Liver (tissue), 9 donors: ENCODE results near the gene ALPK3. TPM values are rescaled to one million over a fixed set of nuclear protein-coding genes. Genes with fewer than 3 reads are reported as not detected.

Experiments
- DNase-seq: peaks from one replicate; pipeline ENCODE4 v3.0.0-alpha.2; 2017; ENCODE audit warnings: low spot score
- H3K27ac ChIP-seq, 2 donors: one replicate each; pipeline ENCODE4 v1.7.0; 2013; ENCODE audit warnings: inconsistent platforms in 2 of 2, low read length in 2 of 2, control low read depth in 1 of 2, low read depth in 1 of 2, mild to moderate bottlenecking in 1 of 2
- H3K27me3 ChIP-seq, 4 donors: one replicate each; pipeline versions ENCODE4 v1.6.1 to v1.7.0; 2013; ENCODE audit warnings: low read length in 3 of 4, inconsistent platforms in 1 of 4, mild to moderate bottlenecking in 1 of 4, moderate library complexity in 1 of 4; ENCODE audit not compliant: control insufficient read depth in 4 of 4, insufficient read depth in 4 of 4
- H3K36me3 ChIP-seq, 4 donors: one replicate each; pipeline versions ENCODE4 v1.6.1 to v1.7.0; 2013; ENCODE audit warnings: low read length in 3 of 4, mild to moderate bottlenecking in 3 of 4, low read depth in 1 of 4, moderate library complexity in 1 of 4; ENCODE audit not compliant: control insufficient read depth in 4 of 4, insufficient read depth in 3 of 4
- H3K4me1 ChIP-seq, 4 donors: one replicate each; pipeline versions ENCODE4 v1.6.1 to v1.7.0; 2013; ENCODE audit warnings: low read length in 3 of 4, mild to moderate bottlenecking in 3 of 4, moderate library complexity in 1 of 4; ENCODE audit not compliant: control insufficient read depth in 4 of 4, insufficient read depth in 4 of 4
- H3K4me3 ChIP-seq, 3 donors: one replicate each; pipeline versions ENCODE4 v1.6.1 to v1.7.0; 2013; ENCODE audit warnings: low read length in 3 of 3, control low read depth in 1 of 3, low read depth in 1 of 3, mild to moderate bottlenecking in 1 of 3
- H3K9ac ChIP-seq, 2 donors: one replicate each; pipeline ENCODE4 v1.7.0; 2013; ENCODE audit warnings: low read length in 2 of 2, mild to moderate bottlenecking in 2 of 2, moderate library complexity in 2 of 2, control low read depth in 1 of 2, low read depth in 1 of 2
- H3K9me3 ChIP-seq, 4 donors: one replicate each; pipeline versions ENCODE4 v1.6.1 to v1.7.0; 2013; ENCODE audit warnings: low read length in 3 of 4; ENCODE audit not compliant: control insufficient read depth in 4 of 4
- EGR1 ChIP-seq, 2 donors: IDR thresholded peaks; 2 replicates each; pipeline ENCODE4 v1.6.1; 2016 to 2018; ENCODE audit warnings: antibody characterized with exemption in 2 of 2, low read depth in 2 of 2
- FOXA1 ChIP-seq: IDR thresholded peaks from 2 replicates; pipeline ENCODE4 v1.6.1; 2016; ENCODE audit warnings: antibody characterized with exemption
- FOXA2 ChIP-seq: IDR thresholded peaks from 2 replicates; pipeline ENCODE4 v1.6.1; 2016; ENCODE audit warnings: antibody characterized with exemption
- GABPA ChIP-seq, 2 donors: IDR thresholded peaks in 1 of 2; conservative IDR thresholded peaks in 1 of 2; 2 replicates each; pipeline ENCODE4 v1.6.1; 2016; ENCODE audit warnings: antibody characterized with exemption in 2 of 2, mild to moderate bottlenecking in 1 of 2, moderate library complexity in 1 of 2
- HNF4A ChIP-seq, 2 donors: conservative IDR thresholded peaks; 2 replicates each; pipeline ENCODE4 v1.6.1; 2016; ENCODE audit warnings: antibody characterized with exemption in 2 of 2, mild to moderate bottlenecking in 2 of 2
- HNF4G ChIP-seq: IDR thresholded peaks from 2 replicates; pipeline ENCODE4 v1.6.1; 2016; ENCODE audit warnings: antibody characterized with exemption
- MAX ChIP-seq: IDR thresholded peaks from 2 replicates; pipeline ENCODE4 v1.6.1; 2016; ENCODE audit warnings: antibody characterized with exemption
- NR2F2 ChIP-seq: IDR thresholded peaks from 2 replicates; pipeline ENCODE4 v1.6.1; 2016; ENCODE audit warnings: antibody characterized with exemption
- RAD21 ChIP-seq, 2 donors: IDR thresholded peaks; 2 replicates each; pipeline ENCODE4 v1.6.1; 2016; ENCODE audit warnings: antibody characterized with exemption in 2 of 2, mild to moderate bottlenecking in 2 of 2
- REST ChIP-seq: IDR thresholded peaks from 2 replicates; pipeline ENCODE4 v1.6.1; 2016; ENCODE audit warnings: antibody characterized with exemption, mild to moderate bottlenecking
- SP1 ChIP-seq: IDR thresholded peaks from 2 replicates; pipeline ENCODE4 v1.6.1; 2018; ENCODE audit warnings: antibody characterized with exemption, mild to moderate bottlenecking
- TAF1 ChIP-seq: conservative IDR thresholded peaks from 2 replicates; pipeline ENCODE4 v1.6.1; 2016; ENCODE audit warnings: antibody characterized with exemption, mild to moderate bottlenecking
- YY1 ChIP-seq: IDR thresholded peaks from 2 replicates; pipeline ENCODE4 v1.6.1; 2016; ENCODE audit warnings: antibody characterized with exemption, mild to moderate bottlenecking
- WGBS: extraction: QIAGEN DNeasy Blood & Tissue Kit; methylation state at CpG from one replicate; pipeline ENCODE4 v1.1.7; 2013; 5-methylcytosine and 5-hydroxymethylcytosine counted together
- polyA plus RNA-seq, 2 donors: library from polyadenylated mRNA; stranded (reverse) in 1 of 2; unstranded in 1 of 2; fragments of 200-250 nt in 1 of 2; fragments of >200 nt in 1 of 2; fragmentation: Nextera tagmentation in 1 of 2; extraction: Ambion mirVana in 1 of 2; gene quantifications; one replicate each; pipeline versions ENCODE4 v1.2.1 to v1.2.3, GENCODE V29; 2013 to 2015
- total RNA-seq, 2 donors: library from RNA; depleted of rRNA; stranded (reverse); fragments of >200 nt; gene quantifications; one replicate each; pipeline ENCODE4 v1.2.3, GENCODE V29; 2014
- TF ChIP-seq, protein P1 (sequence below): IDR thresholded peaks from 2 replicates; pipeline ENCODE4 v1.6.1; 2016; ENCODE audit warnings: antibody characterized with exemption
- TF ChIP-seq, protein P2 (sequence below): fragments of 150-350 bp; IDR thresholded peaks from 2 replicates; pipeline ENCODE4 v1.5.1; 2017; ENCODE audit warnings: improper control_type of control experiment, low read depth, low read length; ENCODE audit not compliant: missing input control
- donor health status: healthy.
- donor health status: healthy.
- donor health status: healthy.
- donor health status: healthy.
- donor health status: healthy.

ALPK3 gene
- total and polyA plus RNA-seq, 4 donors = 0.96 to 10.0 (median 2.8) TPM

DNA sequence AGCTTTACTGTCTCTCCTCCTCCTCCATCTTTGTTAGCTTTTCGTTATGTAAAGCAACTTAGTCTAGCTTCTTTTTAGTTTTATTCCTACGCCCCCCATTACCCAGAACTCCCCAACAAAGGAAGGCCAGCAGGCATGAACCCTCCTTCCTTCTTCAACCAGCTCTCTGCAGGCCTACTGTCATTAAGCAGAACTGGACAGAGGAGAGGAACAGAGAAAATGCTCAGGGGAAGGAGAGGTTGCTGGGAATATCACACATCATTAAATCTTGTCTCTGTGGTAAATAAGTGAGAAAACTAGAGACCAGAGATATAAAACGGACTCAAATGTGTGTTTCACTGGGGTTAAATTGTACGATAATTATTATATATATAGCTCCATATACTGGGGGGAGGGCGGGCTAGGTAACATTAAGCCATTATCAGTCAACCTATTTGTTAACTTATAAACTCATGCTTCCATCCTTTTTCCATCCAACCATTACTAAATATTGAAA, 48.0 kb downstream of the ALPK3 start:
- no peaks in the 10 kb centered on the region for H3K27me3 ChIP-seq
- no peaks in the 10 kb centered on the region for H3K36me3 ChIP-seq
- peaks cover 0 to 3% (median 0%) of the 10 kb centered on the region in 4 donors for H3K4me1 ChIP-seq
- no peaks in the 10 kb centered on the region for H3K9me3 ChIP-seq
- DNase-seq = no peak
- no peak overlapping the region for H3K4me3 ChIP-seq
- TF ChIP-seq HNF4G = no peak
- no peak for TF ChIP-seq HNF4A (conservative IDR thresholded peaks at IDR 0.05)
- TF ChIP-seq FOXA2 = no peak
- TF ChIP-seq RAD21 (IDR thresholded peaks at IDR 0.05) = no peak
- TF ChIP-seq YY1 = no peak
- 94% methylated on average over 5 of the region's 5 CpGs for WGBS
- no peak overlapping the region for H3K9ac ChIP-seq
- H3K27ac ChIP-seq = no peak overlapping the region

DNA sequence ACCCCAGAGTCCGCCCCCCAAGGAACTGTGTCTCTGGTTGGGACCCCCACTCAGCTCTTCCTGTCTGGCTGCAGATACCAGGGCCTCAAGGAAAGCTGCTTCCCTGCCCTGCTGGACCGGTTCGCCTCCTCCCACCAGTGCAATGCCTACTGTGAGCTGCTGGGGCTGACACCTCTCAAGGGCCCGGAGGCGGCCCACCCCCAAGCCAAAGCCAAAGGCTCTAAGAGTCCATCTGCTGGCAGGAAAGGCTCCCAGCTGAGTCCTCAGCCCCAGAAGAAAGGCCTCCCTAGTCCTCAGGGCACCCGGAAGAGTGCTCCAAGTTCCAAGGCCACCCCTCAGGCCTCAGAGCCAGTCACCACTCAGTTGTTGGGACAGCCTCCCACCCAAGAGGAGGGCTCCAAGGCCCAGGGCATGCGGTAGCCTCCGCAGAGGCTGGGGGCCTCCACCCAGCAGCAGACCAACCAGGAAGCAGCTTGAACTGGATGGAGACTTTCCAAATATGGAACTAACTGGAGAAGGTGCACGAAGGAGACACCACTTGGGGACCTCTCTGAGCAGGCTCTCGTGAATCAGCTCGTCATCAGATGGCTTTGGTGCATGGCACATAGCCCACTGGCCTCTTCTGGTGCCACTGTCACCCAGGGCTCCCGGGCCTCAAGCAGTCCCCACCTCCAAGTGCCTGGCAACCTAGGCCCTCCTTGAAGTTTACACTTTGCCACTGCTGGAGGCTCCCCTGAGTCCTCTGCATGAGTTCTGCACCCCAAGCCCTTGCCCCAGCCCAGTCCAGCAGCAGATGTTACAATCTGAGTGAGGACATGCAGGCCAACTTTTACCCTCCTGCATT, 51.1 kb downstream of the ALPK3 start:
- Histone ChIP-seq H3K36me3 (no peaks in the 10 kb centered on the region), H3K27me3 (no peaks in the 10 kb centered on the region), H3K9ac (no peak overlapping the region), H3K9me3 (no peaks in the 10 kb centered on the region), H3K4me1 (no peaks in the 10 kb centered on the region), H3K27ac (no peak overlapping the region), H3K4me3 (no peak overlapping the region)
- TF ChIP-seq TAF1 = no peak
- TF ChIP-seq YY1 = no peak
- TF ChIP-seq SP1 = no peak
- TF ChIP-seq FOXA1 = no peak
- no peak for TF ChIP-seq HNF4G
- TF ChIP-seq GABPA (IDR thresholded peaks at IDR 0.05 in 1 of 2, conservative IDR thresholded peaks at IDR 0.05 in 1 of 2) = no peak
- no peak for TF ChIP-seq NR2F2
- no peak for TF ChIP-seq REST
- no peak for TF ChIP-seq MAX
- no peak for DNase-seq
- 95% methylated on average over 12 of the region's 12 CpGs for WGBS

DNA sequence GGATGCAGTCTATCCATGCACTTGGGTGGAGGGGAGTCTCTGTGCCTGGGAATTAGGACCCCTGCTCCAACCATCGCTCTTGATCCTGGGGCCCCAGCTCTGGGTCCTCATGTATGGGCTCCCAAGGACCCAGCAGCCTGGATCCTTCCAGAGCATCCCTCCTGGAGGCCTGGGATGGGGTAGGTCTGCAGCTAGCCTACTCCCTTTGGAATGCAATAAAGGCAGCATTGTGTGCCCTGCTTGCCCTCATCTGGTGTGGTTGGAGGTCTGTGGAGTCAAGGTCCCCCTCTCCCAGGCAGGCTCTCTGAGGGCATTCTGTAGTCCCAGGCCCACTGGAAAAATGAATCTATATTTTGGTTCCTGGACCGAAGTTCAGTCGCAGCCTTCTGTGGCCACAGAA, 52.4 kb downstream of the ALPK3 start:
- H3K4me3 ChIP-seq = no peak overlapping the region
- no peaks in the 10 kb centered on the region for H3K9me3 ChIP-seq
- no peak overlapping the region for H3K27ac ChIP-seq
- no peak overlapping the region for H3K9ac ChIP-seq
- H3K4me1 ChIP-seq = peaks cover 0 to 5% (median 3%) of the 10 kb centered on the region in 4 donors
- no peaks in the 10 kb centered on the region for H3K27me3 ChIP-seq
- WGBS = 91% methylated on average over 3 of the region's 3 CpGs
- no peaks in the 10 kb centered on the region for H3K36me3 ChIP-seq
- DNase-seq = no peak
- TF ChIP-seq EGR1 (IDR thresholded peaks at IDR 0.05; ENCODE audit: low read depth in 2 of 2) (no peak), MAX (no peak), REST (no peak), SP1 (no peak), RAD21 (IDR thresholded peaks at IDR 0.05) (no peak)
- TF ChIP-seq, protein P1, sequence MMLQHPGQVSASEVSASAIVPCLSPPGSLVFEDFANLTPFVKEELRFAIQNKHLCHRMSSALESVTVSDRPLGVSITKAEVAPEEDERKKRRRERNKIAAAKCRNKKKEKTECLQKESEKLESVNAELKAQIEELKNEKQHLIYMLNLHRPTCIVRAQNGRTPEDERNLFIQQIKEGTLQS = no peak
- TF ChIP-seq, protein P2, sequence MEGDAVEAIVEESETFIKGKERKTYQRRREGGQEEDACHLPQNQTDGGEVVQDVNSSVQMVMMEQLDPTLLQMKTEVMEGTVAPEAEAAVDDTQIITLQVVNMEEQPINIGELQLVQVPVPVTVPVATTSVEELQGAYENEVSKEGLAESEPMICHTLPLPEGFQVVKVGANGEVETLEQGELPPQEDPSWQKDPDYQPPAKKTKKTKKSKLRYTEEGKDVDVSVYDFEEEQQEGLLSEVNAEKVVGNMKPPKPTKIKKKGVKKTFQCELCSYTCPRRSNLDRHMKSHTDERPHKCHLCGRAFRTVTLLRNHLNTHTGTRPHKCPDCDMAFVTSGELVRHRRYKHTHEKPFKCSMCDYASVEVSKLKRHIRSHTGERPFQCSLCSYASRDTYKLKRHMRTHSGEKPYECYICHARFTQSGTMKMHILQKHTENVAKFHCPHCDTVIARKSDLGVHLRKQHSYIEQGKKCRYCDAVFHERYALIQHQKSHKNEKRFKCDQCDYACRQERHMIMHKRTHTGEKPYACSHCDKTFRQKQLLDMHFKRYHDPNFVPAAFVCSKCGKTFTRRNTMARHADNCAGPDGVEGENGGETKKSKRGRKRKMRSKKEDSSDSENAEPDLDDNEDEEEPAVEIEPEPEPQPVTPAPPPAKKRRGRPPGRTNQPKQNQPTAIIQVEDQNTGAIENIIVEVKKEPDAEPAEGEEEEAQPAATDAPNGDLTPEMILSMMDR = no peak
